Lung microvascular endothelial cell (primary cell): ENCODE results near the gene GFOD1. TPM values are rescaled to one million over a fixed set of nuclear protein-coding genes. Genes with fewer than 3 reads are reported as not detected.

Experiments
- DNase-seq, 2 donors: peaks; one replicate each; pipeline versions ENCODE4 v3.0.0 to v3.0.0-alpha.2; 2010; ENCODE audit warnings: low read depth in 2 of 2
- total RNA-seq: library from RNA; depleted of rRNA; stranded (reverse); fragments of >200 nt; gene quantifications from 2 replicates; pipeline ENCODE4 v1.2.1, GENCODE V29; 2014

The GFOD1 gene
- total RNA-seq, 1 donor from 2014 or later, result 14.1 TPM

DNA sequence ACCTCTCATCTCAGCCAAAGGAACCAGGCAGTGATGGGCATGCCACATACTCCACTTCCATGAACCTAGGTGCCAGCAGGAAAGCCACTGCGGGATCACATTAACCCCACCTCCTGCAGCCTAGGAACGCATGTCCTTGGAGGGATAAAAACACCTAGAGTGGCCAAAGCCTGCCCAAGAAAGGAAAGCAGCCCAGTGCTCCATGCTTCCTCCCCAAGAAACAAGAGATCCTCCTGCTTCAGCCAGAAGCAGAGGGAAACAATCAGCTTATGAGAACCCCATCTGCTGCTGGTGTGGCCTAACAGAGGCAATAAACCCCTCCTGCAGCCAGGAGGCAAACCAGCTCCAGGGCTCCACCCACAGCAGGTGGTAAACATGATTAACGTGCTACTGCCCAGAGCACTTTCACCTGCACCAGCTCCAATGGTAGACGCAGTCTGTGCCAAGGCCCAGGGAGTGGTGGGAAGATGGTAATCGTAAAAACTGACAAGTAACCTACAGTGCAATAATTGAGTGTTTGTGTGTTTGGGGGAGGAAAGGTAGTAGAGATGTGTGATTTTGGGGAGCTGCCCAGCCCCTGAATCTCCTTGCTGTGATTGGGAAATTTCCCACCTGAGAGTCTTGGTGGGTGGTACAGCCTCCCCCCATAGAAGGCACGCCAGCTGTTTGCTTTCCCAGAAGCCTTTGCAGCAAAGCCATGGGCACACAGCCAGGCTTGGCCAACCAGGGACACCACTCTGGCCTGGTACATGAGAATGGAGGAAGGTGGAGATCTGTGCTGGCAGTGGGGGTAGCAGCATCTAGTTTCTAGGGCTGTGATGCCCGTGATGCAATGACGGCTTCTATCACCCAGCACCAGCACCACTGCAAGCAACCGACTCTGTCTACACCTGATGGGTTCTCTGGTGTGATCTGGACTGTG is 108.5 kb downstream of the GFOD1 start:
- DNase-seq, result no peak

DNA sequence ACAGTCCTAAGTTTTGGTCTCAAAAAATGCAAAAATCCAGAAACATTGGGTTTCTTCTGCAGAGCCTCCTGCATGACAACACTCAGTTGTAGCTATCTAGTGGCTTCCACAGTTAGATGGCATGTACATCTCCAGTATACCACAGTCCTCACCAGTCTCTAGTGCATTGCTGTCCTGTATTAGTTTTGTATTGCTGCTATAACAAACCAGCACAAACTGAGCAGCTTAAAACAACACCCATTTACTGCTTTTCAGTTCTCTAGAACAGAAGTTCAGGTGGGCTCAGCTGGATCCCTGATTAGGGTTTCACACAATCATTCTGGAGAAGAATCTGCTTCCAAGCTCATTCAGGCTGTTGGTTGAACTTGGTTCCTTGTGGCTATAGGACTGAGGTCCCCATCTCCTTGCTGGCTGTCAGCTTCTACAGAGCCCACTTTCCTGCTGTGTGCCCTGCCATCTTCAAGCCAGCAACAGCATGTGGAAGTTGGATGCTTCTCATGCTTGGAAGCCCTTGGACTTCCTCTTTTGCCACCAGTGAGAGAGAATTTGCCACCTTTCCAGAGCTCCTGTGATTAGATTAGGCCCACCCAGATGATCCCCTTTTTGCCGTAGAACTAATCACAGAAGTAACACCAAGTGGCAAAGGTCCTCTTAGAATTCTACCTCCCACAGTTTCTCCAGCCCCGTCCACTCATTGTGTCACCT is 110.2 kb downstream of the GFOD1 start:
- DNase-seq, result no peak

DNA sequence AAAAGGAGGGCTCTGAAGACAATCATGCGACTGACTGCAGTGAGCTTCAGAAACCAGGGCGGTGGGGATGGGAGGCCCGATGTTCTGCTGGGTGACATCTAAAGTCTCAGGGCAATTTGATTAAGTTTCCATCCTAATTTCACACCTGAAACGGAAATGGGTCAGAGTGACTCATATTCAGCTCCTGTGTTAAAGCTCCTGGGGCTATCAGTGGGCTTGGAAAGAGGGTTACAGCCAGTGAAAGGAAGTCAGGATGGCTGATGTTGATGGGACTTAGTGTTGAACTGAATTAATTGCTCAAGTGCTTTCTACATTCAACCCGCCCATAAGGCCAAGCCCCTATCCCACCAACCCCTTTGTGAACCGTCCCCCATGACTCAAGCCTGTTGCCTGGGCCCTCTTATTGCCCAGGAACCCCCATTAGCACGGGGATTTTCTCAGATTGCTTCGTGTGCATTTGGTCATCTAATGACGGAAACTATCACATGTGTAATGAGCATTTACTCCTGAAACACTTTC is 112.0 kb downstream of the GFOD1 start:
- DNase-seq, result peak in 1 of 2 donors; percentile 23

DNA sequence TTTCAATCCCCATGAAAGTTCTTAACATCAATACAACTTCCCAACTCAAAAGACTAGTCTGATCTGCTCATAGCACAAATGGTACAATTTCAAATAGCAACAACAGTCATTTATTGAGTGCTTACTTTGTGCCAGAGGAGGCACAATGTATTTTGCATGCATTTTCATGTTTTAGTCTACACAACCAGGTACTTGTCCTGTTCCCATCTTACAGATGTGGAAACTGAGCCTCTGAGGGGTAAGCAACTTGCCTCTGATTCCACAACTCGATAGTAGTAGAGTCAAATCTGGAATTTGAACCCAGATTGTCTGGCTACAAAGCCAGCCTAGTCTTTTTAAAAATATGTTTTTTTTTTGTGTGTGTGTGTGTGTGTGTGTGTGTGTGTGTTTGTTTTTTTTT is 113.5 kb downstream of the GFOD1 start:
- no peak for DNase-seq

DNA sequence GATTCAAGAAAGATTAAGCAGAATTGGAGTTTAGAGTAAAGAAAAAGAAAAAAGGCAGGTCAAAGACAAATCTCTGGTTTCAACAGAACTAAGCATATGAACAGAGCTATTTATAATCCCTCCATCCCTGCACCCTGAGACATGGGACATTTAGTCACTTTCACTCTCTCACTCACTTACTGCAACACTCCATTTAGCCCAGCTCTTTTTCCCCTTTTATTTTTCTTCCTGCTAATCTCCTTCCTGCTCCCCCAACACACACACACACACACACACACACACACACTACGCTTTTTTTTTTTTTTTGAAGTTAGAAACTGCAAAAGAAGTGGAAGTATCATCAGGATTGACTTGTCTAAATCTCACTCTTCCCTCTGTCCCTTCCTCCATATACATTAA is 113.9 kb downstream of the GFOD1 start:
- DNase-seq, result peak; percentile 44 to 58

DNA sequence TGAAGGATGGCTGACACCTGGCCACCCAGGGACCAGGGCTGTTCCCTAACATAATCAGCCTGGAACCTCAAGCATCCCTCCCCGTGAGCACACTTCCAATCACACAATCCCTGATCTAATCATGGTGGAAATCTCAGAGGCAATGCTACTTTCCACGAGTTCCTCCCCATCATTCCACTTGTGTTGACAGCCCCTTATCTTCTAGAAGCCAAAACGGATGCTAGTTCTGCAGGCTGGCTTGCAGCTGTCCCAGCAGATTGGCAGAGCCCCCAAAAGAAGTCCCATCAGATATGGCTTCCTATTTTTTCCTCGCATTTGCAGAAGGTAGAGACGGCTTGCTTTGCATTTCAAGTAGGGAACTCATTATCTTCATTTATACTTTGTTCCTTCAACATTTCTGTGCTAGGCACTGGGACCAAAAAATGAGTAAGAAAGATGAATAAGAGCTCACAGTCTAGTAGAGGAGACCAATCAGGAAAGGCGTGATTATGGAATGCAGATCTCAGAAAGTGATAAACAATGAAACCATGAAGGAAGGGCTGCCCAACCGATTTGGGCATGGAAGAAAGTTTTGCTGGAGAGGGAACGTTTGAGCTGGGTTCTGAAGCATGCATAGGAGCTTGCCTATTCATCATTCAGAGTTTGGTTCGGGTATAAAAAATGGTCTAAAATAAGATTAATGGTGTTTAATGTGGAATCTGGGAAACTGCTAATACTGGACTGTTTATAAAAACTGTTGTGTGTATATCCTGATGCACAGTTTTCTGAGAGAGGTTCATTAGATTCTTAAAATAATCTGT is 114.5 kb downstream of the GFOD1 start:
- peak in 1 of 2 donors; percentile 42 for DNase-seq

DNA sequence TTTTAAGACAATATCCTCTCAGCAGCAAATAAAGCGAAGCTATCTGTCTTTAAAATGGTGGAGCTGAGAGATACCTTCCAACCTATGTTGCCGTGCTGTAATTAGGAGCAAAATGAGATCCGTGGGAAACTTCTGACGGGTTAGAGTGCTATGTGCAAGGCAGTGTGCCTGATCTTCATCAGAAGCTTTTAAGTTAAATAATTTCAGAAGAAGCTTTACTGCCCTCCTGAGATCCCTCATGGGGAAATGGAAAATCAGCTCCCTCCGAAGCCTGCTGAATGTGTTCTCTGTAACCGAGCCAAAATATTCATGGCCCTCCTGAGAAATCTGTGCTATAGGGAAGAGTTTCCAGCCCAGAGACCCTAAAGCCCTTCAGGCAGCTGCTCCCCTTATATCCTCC is 115.3 kb downstream of the GFOD1 start:
- DNase-seq, result no peak

DNA sequence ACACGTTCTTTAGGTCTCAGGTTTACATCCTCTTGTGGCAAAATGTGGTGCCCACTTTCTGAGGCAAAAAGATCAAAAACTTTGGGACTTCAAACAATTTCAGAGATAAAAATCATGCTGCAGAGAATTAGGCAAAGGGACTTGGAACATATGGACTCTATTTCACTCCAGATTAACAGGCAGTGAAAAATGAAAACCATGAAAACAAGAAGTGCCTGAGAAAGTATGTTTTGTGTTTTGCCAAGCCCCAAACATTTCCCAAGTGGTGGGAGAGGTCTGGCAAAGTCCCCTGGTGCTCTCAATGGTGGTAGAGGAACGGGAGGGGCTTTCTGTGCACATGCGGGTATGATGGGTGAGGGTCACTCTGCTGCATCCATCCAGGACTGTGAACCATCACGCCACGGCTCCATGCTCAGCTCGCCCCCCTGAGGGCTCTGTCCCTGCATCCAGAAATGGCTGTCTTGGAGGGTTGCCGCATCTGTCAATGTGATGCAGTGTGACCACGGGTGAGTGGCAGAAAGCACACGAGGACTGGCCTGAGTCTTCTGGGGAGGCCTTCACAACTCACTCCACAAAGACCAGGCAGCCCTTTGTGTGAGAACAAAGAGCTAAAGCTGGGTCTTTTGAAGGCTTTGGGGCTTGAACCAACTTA is 115.9 kb downstream of the GFOD1 start:
- no peak for DNase-seq

DNA sequence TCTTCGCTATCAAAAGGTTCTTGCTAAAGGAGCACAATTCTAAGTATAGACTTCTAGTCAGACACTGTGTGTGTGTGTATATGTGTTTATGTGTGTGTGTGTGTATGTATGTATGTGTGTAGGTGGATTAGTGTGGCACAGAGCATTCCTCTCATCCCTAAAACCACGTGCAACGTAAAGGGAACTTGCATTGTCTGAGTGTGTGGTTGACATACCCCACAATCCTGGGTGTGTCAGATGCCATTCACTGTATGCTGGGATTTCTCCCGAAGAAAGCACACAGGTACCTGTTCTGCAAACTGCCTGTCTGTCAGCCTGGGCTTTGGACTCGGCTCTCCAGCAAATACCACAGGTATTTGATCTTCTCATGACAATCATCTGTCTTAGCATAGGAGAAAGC is 116.8 kb downstream of the GFOD1 start:
- DNase-seq, result no peak

DNA sequence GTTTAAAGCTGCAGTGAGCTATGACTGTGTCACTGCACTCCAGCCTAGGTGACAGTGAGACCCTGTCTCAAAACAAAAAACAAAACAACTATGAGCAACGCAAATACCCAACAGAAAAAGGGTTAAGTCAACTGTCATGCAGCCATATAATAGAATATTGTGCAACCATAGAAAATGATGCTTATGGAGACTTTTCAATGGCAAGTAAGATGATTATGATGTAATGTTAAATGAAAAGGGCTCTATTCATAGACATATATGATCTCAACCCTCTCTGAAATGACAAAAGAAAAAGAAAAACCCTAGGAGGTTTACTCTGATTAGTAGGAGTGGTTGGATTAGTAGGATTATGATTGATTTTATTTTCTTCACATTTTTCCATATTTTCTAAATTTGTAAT is 117.8 kb downstream of the GFOD1 start:
- DNase-seq, result no peak

DNA sequence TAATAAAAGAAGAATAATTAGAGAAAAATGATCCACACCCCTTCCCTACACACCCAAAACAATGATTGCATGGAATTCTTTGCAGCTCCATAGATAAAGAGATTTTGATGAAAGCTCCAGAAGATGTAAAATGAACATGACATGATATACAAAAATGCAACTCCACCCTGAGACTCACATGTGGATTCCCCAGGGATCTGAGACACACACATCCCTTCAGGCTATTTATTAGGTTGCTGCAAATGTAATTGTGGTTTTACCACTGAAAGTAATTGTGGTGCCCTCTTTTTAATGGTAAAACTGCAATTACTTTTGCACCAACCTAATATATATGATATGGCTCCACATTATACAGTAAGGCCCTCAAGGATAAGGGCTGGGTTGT is 118.7 kb downstream of the GFOD1 start:
- DNase-seq, result no peak

DNA sequence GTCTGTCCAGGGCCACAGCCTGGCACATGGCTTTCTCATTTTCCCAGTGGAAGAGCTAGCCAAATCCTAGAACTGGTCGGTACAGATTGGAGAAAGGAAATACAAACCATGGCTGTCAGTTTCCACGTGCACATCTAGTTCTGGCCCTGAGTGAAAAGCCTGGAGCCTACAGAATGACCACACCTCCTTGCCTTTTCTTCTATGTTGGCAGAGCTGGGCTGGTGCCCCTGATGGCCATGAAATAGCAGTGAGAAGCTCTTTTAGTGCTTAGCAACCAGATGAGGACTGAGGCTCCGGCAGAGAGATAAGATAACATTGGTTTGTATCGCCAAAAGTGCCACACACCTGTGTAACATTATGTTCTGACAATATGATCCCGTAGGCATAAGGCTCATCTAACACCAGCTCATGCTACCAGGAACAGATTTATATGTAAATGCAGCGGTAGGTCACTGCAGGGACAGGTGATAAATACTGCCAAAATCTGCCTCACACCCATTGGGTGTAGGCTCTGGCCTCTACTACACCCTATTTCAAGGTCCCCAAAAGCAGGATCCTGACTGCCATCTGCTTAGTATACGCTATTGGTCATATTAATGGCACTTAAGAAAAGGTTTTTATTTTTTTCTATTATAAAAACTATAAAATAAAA is 119.2 kb downstream of the GFOD1 start:
- DNase-seq, result peak in 1 of 2 donors; percentile 18

DNA sequence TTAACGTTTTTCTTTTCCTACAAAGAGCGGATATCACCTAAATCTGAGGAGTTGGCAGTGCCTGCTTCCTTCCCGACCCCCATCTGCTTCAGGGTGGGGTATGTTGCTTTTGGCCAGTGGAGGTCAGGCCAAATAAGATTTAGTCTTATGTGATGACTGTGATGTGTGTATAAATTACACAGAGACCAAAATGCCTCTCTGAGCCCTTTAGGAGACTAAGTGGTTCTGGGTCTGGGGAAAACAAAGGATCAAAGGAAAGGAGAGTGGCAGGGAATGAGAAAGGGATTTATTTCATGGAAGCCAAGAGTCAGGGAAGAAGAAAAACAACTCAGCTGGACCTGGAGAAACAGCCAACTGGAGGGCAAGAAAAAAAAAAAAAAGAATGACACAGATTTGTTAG is 120.0 kb downstream of the GFOD1 start:
- DNase-seq, result peak; percentile 13 to 18

DNA sequence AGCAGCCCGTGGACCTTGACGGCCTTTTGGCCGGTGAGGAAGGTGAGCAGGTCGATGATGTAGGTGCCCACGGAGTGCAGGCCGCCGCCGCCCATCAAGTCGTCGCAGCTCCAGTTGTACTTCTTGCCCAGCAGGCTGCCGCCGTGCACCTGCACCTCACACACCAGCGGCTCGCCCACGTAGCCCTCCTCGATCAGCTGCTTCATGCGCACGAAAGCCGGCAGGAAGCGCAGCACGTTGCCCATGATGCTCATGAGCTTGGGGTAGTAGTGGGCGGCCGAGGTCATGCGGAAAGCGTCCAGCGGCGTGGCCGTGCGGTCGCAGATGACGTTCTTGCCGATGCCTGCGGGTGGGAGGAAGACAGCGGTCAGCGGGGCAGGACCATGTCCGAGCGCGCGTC is 122.1 kb downstream of the GFOD1 start:
- no peak for DNase-seq

DNA sequence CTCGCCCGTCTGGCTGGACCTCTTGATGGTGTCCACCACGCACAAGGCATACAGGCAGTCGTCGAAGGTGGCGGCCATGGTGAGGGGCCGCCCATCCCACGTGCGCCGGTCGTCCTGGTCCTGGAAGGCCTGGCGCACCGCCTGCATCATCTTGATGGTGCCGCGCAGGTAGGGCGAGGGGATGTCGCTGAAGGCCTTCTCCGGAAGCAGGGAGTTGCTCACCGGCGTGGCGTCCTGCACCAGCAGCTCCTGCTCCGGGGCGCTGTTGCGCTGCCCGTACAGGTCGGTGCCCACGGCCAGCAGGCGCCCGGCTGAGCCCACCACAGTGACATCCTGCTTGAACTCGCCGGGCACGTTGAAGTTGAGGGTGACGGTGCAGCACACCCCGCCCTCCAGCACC is 122.6 kb downstream of the GFOD1 start:
- DNase-seq, result no peak

DNA sequence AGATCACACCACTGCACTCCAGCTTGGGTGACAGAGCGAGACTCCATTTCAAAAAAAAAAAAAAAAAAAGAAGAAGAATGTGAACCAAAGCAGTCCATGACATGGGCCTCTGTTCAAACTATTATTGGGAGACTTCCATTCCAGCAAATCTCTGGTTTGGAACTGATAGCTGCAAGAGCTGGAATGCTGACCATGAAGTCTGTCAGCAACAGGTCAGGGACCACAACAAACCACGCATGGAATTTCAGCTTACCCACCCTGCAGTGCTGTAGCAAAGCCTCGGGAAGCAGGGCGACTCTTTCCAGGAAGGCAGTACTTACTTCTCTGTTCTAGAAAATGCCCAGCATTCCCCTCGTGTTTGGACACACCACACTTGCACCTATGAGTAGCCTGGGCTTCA is 125.0 kb downstream of the GFOD1 start:
- no peak for DNase-seq

DNA sequence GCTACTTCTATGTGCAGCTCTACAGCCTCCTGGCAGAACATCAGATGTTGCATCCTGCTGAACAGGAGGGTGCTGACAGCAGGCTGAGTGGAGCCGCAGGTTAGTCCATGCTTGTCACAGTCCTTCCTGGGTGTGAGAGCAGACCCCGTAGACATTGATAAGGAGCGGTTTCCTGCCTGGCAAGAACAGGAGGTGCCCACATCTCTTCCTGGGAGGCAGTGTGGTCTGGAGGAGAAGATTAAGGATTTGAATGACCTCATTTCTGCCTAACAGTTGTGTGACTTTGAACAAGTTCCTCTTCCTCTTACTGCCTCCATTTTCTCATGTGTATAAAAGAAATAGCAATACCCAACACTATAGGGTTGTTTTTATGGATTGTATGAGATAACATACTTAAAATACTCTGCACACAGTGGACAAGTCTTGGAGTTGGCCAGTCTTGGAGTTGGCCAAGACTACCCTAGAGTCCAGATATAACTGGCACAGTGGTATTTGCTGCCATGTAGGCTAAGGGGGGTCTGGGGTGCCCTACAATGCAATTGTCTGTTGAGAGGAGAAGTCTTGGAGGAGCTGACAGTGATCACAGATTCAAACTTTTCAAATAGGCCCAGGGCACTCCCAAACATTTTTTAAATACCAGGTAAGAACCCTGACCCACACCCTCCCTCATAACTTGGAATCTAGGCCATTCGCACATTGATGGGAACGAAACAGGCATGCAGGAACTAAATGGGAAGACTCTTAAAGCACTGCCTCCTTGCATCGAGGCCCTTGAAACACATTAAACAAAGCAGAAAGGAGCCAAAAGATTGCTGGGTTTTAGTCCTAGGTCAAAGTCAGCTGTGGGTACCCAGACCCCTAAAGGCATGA is 126.5 kb downstream of the GFOD1 start:
- no peak for DNase-seq

DNA sequence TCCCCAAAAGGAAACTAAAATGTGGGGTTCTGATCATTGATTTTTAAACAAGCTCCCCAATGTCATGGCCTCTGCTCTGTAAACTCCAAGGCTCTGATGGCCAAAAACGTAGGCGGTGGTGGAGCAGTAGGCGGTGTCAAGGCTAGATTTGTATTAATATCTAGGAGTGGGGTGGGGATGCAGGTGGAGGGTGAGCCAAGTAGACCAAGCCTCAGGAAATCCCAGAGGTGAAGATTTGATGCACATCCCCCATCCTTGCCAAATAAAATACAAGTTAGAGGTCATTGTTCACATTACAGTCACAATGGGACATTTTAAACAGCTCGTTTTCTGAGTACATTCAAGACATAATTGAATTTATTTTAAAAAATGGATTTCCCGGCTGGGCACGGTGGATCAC is 128.1 kb downstream of the GFOD1 start:
- DNase-seq, result no peak

DNA sequence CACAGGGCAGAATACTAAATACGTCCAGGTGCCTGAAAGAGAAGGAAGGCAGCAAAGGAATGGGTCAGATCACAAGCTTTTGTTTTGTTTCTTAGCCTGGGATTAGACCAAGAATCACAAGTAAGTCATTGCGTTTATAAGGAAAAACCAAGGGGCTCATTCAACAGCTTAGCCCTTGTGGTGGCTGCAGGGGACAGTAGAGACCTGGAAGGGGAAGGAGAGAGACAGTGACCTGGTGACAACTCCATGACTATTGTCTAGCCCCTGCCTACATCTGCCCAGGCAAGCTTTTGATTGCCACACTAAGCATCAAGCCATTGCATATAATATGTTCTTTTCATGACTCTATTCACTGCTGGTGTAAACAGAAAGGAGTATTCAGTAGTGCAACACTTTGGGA is 128.9 kb downstream of the GFOD1 start:
- no peak for DNase-seq

DNA sequence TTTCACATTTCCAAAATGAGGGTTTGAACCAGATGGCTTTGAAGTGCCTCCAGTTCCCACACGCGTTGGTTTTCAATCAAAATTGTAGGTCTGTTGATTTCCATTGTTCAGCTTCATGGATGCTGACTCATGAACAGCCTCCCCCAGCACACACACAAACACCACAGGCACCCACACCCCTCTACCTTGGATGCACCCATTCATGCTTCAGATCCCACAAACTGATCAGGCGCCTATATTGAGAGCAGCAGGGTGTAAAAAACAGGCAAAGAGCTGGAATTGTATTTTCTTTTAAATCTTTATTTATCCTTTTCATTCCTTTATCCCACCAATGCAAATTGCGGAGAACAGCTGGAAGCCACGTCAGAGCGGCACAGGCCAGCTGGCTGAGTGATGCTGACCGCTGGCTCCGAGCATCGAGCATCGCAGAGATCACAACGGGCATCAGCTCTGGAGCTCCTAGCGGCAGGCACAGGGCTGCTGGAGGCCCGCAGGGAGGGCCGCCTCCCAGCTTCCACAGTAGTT is 129.8 kb downstream of the GFOD1 start:
- peak; percentile 15 to 34 for DNase-seq
